Measurements from ENCODE around the gene MAP2K1.

DNA sequence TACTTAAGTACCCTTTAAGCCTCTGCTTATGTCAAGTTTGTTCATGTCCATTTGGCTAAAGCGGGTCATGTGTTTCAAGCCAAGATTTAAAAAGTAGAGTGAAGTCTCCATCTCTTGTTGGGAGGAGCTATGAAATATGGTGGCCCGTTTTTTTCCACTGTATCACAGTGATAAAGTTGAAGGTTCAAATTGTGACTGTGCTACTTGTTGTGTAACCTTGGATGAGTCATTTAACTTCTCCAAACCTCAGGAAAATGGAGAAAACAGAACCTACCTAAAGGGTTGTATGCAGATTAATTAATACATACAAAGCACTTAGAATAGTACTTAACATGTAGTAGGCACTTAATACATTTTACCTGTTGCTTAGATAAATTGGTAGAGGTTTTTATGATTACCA, 67.4 kb downstream of the MAP2K1 start:
- TF ChIP-seq GATA2 (IDR thresholded peaks at IDR 0.05; ENCODE audit: low read depth, low read length) = no peak
- no peak for TF ChIP-seq GATA3 (IDR thresholded peaks at IDR 0.05; ENCODE audit: low read depth, low read length)
